Thyroid gland (tissue), 4 donors: Measurements from ENCODE around the gene FAM171A2. TPM values are rescaled to one million over a fixed set of nuclear protein-coding genes. Genes with fewer than 3 reads are reported as not detected.

ENCODE experiments used
- DNase-seq, 2 donors: peaks; one replicate each; pipeline ENCODE4 v3.0.0-alpha.2; 2019
- H3K27ac ChIP-seq, 3 donors: fragments of 200-600 bp; sonication (generic); 1 replicate in 2 of 3; 2 replicates in 1 of 3; pipeline ENCODE4 v1.5.1; 2016 to 2019; ENCODE audit warnings: mild to moderate bottlenecking in 1 of 3, moderate library complexity in 1 of 3
- H3K27me3 ChIP-seq: fragments of 200-600 bp; sonication (generic); one replicate; pipeline ENCODE4 v1.5.1; 2019
- H3K36me3 ChIP-seq, 2 donors: fragments of 200-600 bp; sonication (generic); one replicate each; pipeline ENCODE4 v1.5.1; 2016 to 2019
- H3K4me1 ChIP-seq, 2 donors: fragments of 200-600 bp; sonication (generic); one replicate each; pipeline ENCODE4 v1.5.1; 2017 to 2019
- H3K4me3 ChIP-seq, 3 donors: fragments of 200-600 bp; sonication (generic); replicated peaks in 1 of 3; 1 replicate in 2 of 3; 2 replicates in 1 of 3; pipeline ENCODE4 v1.5.1; 2016; ENCODE audit warnings: mild to moderate bottlenecking in 1 of 3
- H3K9me3 ChIP-seq: fragments of 200-600 bp; sonication (generic); one replicate; pipeline ENCODE4 v1.5.1; 2017
- CTCF ChIP-seq, 6 experiments: fragments of 200-600 bp in 3 of 6; fragments of 450-650 bp in 3 of 6; sonication (generic) in 3 of 6; IDR thresholded peaks; one replicate each; pipeline ENCODE4 v1.5.1; 2016 to 2019; ENCODE audit warnings: antibody characterized with exemption in 6 of 6, mild to moderate bottlenecking in 2 of 6, inconsistent platforms in 1 of 6, moderate library complexity in 1 of 6
- POLR2A ChIP-seq, 2 donors: fragments of 450-650 bp; IDR thresholded peaks; one replicate each; pipeline ENCODE4 v1.6.1; 2017; ENCODE audit warnings: antibody characterized with exemption in 2 of 2, mild to moderate bottlenecking in 2 of 2, moderate library complexity in 1 of 2
- WGBS, 2 donors: methylation state at CpG; one replicate each; pipeline ENCODE4 v1.1.5; 2017; 5-methylcytosine and 5-hydroxymethylcytosine counted together
- intact Hi-C: fragments of 100-400 bp; cut with DNase I; formaldehyde crosslinking; loops from one replicate; pipeline ENCODE4 v1.15.1; 2023
- total RNA-seq, 4 donors: library from RNA; depleted of rRNA; stranded (reverse); fragments of >200 nt; gene quantifications; one replicate each; pipeline ENCODE4 v1.2.3, GENCODE V29; 2016

Gene FAM171A2
- total RNA-seq, 4 donors from 2014 or later: 7.1 to 15.0 (median 10.4) TPM

GRCh38 chr17:44312396-44313104, 51.1 kb downstream of the FAM171A2 start:
- DNase-seq: no peak
- Histone ChIP-seq H3K27ac (no peak overlapping the region), H3K9me3 (no peaks in the 10 kb centered on the region), H3K4me1 (peaks cover 12 to 33% of the 10 kb centered on the region in 2 donors), H3K36me3 (no peaks in the 10 kb centered on the region), H3K27me3 (no peaks in the 10 kb centered on the region), H3K4me3 (no peak overlapping the region)
- TF ChIP-seq POLR2A (IDR thresholded peaks at IDR 0.05) (no peak), CTCF (IDR thresholded peaks at IDR 0.05) (no peak)
- intact Hi-C loops: no loop called here
- WGBS, 2 donors: 71 to 77% methylated on average over 16 to 17 of the region's 17 CpGs

- TF ChIP-seq POLR2A (IDR thresholded peaks at IDR 0.05) (no peak), CTCF (IDR thresholded peaks at IDR 0.05) (no peak)
- Histone ChIP-seq H3K4me1 (peaks cover 14 to 39% of the 10 kb centered on the region in 2 donors), H3K27me3 (no peaks in the 10 kb centered on the region), H3K36me3 (no peaks in the 10 kb centered on the region), H3K4me3 (no peak overlapping the region), H3K9me3 (no peaks in the 10 kb centered on the region), H3K27ac (no peak overlapping the region)
- intact Hi-C loops: no loop called here
- WGBS, 2 donors: 94 to 98% methylated on average over 1 to 4 of the region's 5 CpGs
- DNase-seq: no peak
These were observed 52.0 kb downstream of the FAM171A2 start for GRCh38 chr17:44311562-44312181.

DNA sequence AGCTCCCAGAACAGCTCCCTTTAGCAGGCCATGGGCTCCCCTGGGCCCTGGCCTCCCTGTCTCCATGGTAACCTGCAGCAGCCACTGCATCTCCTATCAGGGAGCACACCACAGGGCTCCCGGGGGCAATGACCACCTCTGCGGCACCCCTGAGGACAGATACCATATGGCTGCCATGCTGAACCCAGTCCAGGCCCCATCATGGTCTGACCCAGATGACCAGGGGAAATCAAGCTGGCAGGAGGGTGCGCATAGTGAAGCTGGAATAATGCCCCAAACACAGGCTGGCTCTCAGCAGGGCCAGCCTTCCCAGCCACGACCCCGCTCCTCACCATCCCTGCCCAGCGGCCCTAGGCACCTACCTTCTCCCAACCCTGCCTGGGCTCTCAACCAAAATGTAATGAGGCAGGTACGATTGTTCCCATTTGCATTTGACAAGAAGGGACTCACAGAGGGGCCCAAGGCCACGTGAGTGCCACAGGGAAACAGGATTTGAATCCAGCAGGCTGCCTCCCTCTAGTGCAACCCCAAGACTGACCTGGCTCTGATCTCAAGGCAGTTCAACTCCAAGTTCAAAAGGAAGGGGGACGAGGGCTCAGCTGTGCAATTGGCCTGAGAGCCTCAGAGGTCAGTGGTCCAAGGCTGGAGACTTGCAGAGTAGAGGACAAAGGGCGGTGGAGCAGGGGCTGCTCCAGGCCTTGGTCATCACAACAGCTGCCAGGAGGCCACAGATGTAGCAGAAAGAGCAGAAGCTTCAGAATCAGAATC, 52.9 kb downstream of the FAM171A2 start:
- Histone ChIP-seq H3K4me1 (peaks cover 14 to 31% of the 10 kb centered on the region in 2 donors), H3K4me3 (no peak overlapping the region), H3K27me3 (no peaks in the 10 kb centered on the region), H3K9me3 (no peaks in the 10 kb centered on the region), H3K36me3 (no peaks in the 10 kb centered on the region), H3K27ac (no peak overlapping the region)
- no peak for DNase-seq
- WGBS, 2 donors: 84 to 88% methylated on average over 8 to 10 of the region's 10 CpGs
- no peak for TF ChIP-seq POLR2A (IDR thresholded peaks at IDR 0.05)
- TF ChIP-seq CTCF (IDR thresholded peaks at IDR 0.05): no peak
- intact Hi-C loops: no loop called here

DNA sequence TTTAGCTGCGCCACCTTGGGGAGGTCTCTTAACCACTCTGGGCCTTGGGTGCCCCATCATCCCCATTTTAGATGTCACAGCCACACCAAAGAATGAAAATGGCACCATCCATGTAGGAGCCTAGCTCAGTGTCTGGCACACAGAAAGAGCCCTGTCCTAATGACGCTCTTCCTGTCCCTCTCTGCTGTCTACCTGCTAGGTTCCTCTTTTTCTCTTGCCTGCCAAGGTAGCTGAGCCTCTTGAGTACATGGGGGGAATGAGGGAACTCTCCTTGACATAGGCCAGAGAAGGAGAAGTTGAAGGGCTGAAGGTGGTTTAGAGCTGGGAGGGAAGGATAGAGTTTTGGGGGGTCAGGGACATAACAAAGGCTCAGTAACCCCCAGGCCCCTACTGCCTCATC, 53.5 kb downstream of the FAM171A2 start:
- WGBS, 2 donors: 93 to 94% methylated on average over 2 of the region's 2 CpGs
- no peaks in the 10 kb centered on the region for H3K9me3 ChIP-seq
- no peak overlapping the region for H3K27ac ChIP-seq
- H3K4me1 ChIP-seq: peaks cover 18 to 32% of the 10 kb centered on the region in 2 donors
- H3K27me3 ChIP-seq: no peaks in the 10 kb centered on the region
- TF ChIP-seq CTCF (IDR thresholded peaks at IDR 0.05): no peak
- TF ChIP-seq POLR2A (IDR thresholded peaks at IDR 0.05): no peak
- no peak overlapping the region for H3K4me3 ChIP-seq
- intact Hi-C loops: no loop called here
- no peak for DNase-seq
- no peaks in the 10 kb centered on the region for H3K36me3 ChIP-seq
